SW 1271 (cell line): ENCODE results near the gene PLEKHH1.
"Not testable (repeated sequence)": the region's sequence is repeated elsewhere in the genome, so short reads cannot be mapped to it uniquely, and the experiment has no call there.

Experiments
- DNase-seq, 2 experiments: peaks; one replicate each; lab custom pipeline; 2025; lab: John Stamatoyannopoulos, UW

The PLEKHH1 gene

DNA sequence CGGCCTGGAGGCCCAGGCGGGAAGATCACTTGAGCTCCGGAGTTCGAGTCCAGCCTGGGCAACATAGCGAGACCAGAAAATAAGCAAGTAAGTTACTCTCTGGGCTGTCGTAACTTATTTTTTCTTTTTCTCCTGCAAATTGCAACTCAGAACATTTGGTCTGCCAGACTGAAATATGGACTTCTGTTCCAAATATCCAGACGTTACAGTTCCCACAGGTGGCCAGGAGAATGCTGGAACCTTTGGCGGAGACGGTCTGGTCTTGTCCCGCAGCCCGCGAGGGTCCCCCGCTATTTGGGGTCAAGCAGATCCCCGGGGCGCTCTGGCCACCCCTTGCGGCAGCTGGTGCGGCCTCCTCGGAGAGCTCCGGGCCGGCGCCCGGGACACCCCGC lies 488 bp upstream of the PLEKHH1 start:
- DNase-seq = no peak

GRCh38 chr14:67533754-67534085 lies 630 bp downstream of the PLEKHH1 start:
- no peak for DNase-seq

DNA sequence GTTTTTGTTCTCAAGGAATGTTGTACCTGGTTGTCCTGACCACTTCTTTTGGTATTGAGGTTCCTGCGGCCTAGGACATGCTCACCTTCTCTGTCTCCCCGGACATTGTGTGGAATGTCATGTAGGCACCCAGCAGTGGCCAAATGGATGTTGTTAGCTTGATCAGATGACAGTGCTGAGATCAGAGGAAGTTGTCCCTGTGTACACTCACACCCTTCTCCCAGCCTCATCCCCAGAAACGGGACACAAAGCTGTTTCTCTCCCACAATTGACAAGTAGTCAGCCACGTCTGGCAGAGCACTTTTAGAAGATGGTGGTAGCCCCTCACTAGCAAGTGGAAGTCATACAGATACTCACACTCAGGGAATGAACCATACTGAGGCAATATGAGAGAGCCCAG lies 3.0 kb downstream of the PLEKHH1 start:
- DNase-seq = no peak

DNA sequence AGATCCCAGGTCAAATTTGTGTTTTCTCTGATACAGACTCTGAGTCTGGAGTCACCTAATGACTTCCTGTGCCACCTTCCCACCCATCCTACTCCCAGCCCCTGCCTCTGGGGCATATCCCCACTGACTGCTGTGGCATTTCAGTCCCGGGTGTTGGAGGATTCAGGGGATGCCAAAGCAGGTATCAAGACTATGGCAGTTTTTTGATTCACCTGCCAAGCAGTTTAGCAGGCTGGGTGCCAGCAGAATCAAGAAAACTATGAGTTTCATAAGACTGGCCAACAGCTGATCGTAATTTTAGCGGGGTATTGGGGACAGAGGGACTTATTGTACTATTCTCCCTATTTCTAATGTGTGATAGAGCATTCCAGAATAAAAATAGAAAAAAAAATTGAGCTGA lies 4.6 kb downstream of the PLEKHH1 start:
- no peak for DNase-seq

DNA sequence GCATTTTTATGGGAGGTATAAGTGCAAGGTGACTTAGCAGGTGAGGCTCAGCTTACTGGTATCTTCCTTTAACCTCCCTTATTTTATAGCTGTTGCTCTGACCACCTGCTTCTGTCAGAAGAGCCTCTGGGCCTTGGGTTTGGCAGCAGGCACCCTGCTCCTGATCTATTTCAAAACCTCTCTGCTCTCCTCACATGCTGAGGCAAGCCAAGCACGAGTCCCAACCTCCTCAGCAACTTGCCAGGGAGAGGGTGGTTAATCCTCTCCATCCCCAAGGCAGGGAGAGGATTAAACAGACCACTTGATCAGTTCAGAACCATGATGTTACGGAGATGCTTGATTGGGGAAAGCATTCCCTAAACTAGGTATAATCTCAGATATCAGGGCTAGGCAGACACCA lies 5.4 kb downstream of the PLEKHH1 start:
- DNase-seq = no peak

- no peak for DNase-seq
Measured at GRCh38 chr14:67539116-67539515, 6.0 kb downstream of the PLEKHH1 start.

GRCh38 chr14:67541448-67542387 lies 8.6 kb downstream of the PLEKHH1 start:
- DNase-seq = no peak

DNA sequence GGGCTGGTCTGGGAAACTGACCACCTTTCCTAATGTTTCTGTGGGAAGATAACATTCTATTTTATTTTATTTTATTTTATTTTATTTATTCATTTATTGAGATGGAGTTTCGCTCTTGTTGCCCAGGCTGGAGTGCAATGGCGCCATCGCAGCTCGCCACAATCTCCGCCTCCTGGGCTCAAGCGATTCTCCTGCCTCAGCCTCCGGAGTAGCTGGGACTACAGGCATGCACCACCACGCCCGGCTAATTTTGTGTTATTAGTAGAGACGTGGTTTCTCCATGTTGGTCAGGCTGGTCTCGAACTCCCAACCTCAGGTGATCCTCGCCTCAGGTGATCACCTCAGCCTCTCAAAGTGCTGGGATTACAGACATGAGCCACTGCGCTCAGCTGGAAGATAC lies 9.5 kb downstream of the PLEKHH1 start:
- DNase-seq = not testable (repeated sequence)

DNA sequence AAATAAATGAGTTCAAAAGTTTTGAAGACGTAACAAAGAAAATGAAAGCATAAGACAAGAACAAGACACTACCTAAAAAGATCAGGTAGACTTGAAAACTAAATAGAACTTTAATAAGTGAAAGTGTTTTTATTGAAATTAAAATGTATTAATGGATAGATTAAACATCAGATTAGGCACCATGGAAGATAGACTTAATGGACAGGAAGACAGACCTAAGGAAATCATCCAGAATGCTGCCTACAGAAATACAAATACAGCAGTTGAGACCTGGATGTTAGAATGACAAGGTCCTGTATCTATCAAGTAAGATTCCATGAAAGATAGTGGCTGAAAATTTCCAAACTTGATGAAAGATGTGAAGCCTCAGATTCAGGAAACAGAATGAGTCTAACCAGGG lies 11.5 kb downstream of the PLEKHH1 start:
- no peak for DNase-seq

GRCh38 chr14:67547224-67547780 lies 14.2 kb downstream of the PLEKHH1 start:
- no peak for DNase-seq

DNA sequence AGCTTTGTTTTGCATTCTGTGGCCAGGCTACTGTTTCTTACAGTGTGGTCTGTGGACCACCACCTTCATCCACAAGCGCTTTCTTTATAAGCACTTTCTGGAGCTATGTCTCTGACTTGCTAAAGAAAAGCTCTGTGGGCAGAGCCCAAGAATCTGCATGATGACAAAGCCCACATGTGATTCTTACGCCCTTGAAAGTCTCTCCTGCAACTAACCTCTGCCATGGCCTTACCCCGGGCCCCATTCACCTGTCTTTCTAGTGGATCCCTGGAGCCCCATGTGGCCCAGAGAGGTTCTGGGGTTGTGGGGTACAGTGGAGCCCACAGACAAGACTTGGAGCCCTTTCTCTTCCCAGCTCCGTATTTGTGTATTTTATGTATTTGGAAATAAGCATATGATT lies 16.6 kb downstream of the PLEKHH1 start:
- no peak for DNase-seq

DNA sequence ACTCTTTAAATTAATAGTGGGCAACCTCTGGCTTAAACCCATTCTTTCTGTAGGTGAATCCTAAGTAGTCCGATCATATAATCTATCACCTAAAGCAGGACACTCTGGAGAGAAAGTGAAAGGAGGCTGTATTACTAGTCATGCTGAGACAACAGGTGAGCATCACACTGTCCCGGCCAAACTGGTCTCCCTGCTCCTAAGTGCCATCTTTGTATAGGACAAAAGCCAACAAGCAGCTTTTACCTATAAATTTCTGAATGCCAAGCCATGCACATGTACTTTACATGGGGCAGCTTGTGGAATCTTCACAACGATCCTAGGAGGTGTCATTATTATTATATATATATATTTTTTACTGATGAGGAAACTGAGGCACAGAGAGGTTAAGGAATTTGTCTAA lies 18.0 kb downstream of the PLEKHH1 start:
- no peak for DNase-seq

DNA sequence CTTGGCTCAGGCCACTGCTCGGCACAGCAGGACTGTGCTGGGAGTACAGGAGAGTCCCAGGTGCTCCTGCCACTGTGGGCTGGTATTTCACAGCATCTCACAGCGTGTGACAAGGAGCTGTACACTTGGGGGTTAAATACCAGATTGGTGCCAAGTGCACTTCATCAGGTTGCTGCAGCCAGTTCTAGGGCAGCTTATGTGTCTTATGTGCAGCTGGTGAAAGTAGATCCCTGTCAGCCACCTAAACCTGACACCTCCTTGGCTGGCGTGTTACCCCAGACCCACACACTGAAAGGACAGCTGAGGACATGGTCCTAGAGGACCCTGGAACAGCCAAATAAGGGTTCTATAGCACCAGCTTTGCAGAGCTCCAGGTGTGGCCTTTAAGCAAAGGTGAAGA lies 18.9 kb downstream of the PLEKHH1 start:
- DNase-seq = no peak

DNA sequence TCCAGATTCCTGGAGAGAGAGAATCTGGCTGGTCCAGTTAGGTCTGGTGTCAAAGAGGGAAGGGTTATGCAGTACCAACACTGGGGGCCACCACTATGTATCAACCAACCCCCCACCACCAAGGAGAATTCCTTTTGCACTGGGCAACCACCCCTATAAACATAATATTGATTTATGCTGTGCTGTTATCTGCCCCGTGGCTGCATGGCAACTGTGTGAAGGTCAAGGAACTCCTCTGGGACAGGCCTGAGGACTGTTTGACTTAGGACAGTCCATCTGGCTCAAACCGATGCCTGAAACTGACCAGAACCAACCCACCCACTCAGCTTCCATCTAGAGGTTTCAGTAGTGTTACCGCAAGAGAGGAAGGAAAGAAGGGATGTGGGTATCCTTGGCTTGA lies 20.5 kb downstream of the PLEKHH1 start:
- no peak for DNase-seq

- no peak for DNase-seq
Measured at GRCh38 chr14:67554341-67554740, 21.3 kb downstream of the PLEKHH1 start.

DNA sequence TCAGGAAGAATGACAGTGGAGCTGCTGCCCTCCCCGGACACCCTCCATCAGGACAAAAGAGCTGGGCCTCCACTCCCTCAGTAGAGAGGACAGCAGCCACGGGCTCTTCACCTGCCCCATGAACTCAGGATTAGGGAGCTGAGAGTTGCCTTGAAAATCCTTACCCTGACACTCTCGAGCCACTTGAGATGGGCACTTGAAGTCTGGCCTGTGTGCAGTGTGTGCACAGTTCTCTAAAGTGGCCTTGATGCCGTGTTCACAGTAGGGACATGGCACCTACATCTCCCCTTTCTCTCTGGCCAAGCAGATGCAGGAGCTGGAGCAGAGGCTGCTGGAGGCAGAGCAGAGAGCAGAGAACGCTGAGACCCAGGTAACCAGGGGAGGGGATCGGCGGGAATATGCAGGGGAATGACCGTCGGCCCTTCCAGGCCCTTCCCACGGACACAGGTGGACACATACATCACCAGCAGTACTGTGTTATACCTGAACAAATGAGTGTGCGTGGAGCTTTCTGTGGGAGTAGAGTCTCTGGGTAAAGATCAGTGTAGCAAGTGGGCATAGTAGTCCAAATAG lies 22.5 kb downstream of the PLEKHH1 start:
- DNase-seq = no peak

DNA sequence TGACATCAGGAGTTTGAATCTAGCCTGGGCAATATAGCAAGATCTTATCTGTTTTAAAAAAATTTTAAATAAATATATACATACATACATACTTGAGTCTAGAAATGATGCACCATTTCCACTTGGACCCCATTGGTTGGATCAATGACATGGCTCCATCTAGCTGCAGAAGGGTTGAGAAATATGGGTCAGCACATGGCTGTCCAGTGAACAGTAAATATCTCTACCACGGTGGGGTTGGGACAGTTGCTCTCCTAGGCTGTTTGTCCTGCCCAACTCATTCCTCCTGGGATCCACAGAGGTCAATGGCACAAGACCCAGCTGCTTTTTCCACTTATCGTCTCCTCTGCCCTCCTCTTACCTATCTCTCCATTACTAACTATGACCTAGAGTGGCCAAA lies 23.6 kb downstream of the PLEKHH1 start:
- DNase-seq = no peak

- peak; percentile 24 to 57 for DNase-seq
Measured at GRCh38 chr14:67557118-67557517, 24.0 kb downstream of the PLEKHH1 start.

GRCh38 chr14:67557656-67558055 lies 24.6 kb downstream of the PLEKHH1 start:
- DNase-seq = no peak

GRCh38 chr14:67559639-67560038 lies 26.5 kb downstream of the PLEKHH1 start:
- no peak for DNase-seq

- no peak for DNase-seq
Measured at GRCh38 chr14:67562025-67562775, 29.1 kb downstream of the PLEKHH1 start.

DNA sequence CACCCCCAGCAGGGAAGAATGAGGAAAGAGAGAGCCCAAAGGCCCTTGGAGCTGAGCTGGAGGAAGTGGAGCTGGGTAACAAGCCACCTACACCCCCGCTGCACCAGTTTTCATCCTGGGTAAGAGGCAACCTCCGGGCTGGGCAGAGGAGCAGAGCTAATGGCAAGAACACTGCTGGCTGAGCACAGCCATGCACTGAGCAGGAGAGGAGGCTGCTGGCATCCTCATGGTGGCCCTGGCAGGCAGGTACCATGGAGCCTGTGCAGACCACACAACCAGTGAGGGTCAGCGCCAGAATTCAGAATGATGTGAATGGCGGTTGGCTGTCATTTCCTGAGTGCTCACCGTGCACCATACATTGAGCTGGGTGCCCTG lies 29.7 kb downstream of the PLEKHH1 start:
- no peak for DNase-seq

DNA sequence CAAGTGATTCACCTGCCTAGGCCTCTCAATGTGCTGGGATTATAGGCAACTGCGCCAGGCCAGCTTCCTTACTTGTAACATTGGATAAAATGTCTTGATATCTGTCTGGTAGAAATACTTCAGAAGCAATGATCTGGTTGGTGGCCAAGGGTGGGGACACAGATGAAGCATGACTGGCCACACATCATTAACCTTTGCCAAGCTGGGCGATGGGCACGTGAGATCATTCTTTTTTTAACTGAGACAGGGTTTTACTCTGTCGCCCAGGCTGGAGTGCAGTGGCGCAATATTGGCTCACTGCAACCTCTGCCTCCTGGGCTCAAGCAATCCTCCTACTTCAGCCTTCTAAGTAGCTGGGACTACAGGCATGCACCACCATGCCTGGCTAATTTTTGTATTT lies 31.1 kb downstream of the PLEKHH1 start:
- no peak for DNase-seq
